ENCODE data around the gene DNAJC13. TPM values are rescaled to one million over a fixed set of nuclear protein-coding genes. Genes with fewer than 3 reads are reported as not detected.
A peak's percentile ranks its signal among the peaks of the same experiment; 100 is the strongest.

The DNAJC13 gene
- total RNA-seq, 1 donor from 2014 or later: 34.2 TPM

DNA sequence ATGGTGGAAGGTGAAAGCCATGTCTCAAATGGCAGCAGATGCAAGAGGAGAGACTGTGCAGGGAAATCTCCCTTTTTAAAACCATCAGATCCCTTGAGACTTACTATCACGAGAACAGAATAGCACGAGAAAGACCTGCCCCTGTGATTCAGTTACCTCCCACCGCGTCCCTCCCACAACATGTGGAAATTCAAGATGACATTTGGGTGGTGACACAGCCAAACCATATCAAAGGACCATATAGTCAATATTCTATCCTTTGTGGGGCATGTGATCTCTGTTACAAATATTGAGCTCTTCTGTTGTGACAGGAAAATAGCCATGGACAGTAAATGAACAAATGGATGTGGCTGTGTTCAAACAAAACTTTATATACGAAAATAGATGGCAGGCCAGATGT, 102.6 kb downstream of the DNAJC13 start:
- TF ChIP-seq, protein P1, sequence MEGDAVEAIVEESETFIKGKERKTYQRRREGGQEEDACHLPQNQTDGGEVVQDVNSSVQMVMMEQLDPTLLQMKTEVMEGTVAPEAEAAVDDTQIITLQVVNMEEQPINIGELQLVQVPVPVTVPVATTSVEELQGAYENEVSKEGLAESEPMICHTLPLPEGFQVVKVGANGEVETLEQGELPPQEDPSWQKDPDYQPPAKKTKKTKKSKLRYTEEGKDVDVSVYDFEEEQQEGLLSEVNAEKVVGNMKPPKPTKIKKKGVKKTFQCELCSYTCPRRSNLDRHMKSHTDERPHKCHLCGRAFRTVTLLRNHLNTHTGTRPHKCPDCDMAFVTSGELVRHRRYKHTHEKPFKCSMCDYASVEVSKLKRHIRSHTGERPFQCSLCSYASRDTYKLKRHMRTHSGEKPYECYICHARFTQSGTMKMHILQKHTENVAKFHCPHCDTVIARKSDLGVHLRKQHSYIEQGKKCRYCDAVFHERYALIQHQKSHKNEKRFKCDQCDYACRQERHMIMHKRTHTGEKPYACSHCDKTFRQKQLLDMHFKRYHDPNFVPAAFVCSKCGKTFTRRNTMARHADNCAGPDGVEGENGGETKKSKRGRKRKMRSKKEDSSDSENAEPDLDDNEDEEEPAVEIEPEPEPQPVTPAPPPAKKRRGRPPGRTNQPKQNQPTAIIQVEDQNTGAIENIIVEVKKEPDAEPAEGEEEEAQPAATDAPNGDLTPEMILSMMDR (IDR thresholded peaks at IDR 0.05; ENCODE audit: insufficient read depth, low read length, severe bottlenecking): no peak
- Histone ChIP-seq H3K27me3 (ENCODE audit: control insufficient read depth, insufficient read depth, low read length) (no peaks in the 10 kb centered on the region), H3K36me3 (ENCODE audit: control insufficient read depth, insufficient read depth, low read length) (peaks cover 9% of the 10 kb centered on the region), H3K4me3 (ENCODE audit: low read depth, low read length) (no peak overlapping the region)
- FAIRE-seq (no peak), DNase-seq (ENCODE audit: low read depth) (no peak)

DNA sequence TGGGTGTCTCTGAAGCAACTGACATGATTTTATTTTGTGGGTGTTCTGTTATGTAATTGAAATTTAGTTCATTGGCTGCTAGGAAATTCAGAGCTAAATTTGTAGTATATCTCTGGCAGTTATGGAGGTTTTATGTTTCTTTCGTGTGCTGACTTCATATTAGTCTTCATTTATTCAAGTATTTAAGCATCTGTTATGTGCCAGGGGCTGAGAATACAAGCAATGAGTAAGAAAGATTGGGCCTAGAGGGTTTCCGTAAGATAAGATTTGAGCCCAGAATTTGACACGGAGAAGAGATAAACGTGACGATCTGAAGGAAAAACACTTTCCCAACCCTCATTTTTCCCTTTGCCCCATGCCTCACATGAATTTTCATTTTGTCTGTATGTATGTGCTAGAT, 104.6 kb downstream of the DNAJC13 start:
- TF ChIP-seq, protein P1 (IDR thresholded peaks at IDR 0.05; ENCODE audit: insufficient read depth, low read length, severe bottlenecking): no peak
- no peak overlapping the region for H3K4me3 ChIP-seq (ENCODE audit: low read depth, low read length)
- H3K27me3 ChIP-seq (ENCODE audit: control insufficient read depth, insufficient read depth, low read length): no peaks in the 10 kb centered on the region
- peaks cover 11% of the 10 kb centered on the region for H3K36me3 ChIP-seq (ENCODE audit: control insufficient read depth, insufficient read depth, low read length)
- DNase-seq (ENCODE audit: low read depth): no peak
- no peak for FAIRE-seq

DNA sequence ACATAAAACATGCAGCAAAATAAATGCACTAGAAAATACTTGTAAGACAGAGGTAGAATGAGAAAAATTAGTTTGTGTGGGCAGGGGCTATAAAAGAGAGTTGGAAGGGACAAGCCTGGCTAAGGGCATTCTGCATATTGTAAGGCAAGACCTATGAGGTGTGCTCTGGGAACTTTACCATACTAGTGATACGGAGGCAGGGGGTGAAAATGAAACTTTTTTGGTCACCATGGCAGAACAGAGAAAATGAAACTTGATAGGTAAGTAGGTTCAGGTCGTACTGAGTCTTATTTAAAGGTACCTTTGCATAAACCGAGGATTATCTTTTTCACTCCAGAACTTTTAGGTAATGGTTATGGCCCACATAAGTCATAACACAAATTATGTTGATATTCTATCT, 105.1 kb downstream of the DNAJC13 start:
- DNase-seq (ENCODE audit: low read depth): no peak
- Histone ChIP-seq H3K4me3 (ENCODE audit: low read depth, low read length) (no peak overlapping the region), H3K27me3 (ENCODE audit: control insufficient read depth, insufficient read depth, low read length) (no peaks in the 10 kb centered on the region), H3K36me3 (ENCODE audit: control insufficient read depth, insufficient read depth, low read length) (peaks cover 10% of the 10 kb centered on the region)
- no peak for FAIRE-seq
- TF ChIP-seq, protein P1 (IDR thresholded peaks at IDR 0.05; ENCODE audit: insufficient read depth, low read length, severe bottlenecking): no peak

DNA sequence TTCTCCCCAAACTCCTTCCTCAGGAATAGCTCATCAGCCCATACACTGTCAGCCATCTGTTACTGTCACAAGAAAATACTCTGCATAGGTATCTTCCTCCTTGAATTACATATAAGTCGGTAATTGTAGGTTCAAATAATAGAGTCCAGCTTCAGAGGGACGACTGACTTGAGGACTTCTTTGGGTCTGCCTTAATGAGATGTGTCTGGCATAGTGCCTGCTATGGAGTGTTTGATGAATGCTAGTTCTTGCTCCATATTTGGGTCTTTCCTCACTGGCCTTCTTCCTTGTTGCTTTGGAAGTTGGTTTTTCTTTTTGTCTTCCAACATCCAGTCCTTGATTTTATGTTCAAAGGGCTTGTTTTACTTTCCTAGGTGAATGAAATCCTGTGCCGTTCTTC, 113.3 kb downstream of the DNAJC13 start:
- Histone ChIP-seq H3K27me3 (ENCODE audit: control insufficient read depth, insufficient read depth, low read length) (no peaks in the 10 kb centered on the region), H3K4me3 (ENCODE audit: low read depth, low read length) (no peak overlapping the region), H3K36me3 (ENCODE audit: control insufficient read depth, insufficient read depth, low read length) (peaks cover 6% of the 10 kb centered on the region)
- TF ChIP-seq, protein P1 (IDR thresholded peaks at IDR 0.05; ENCODE audit: insufficient read depth, low read length, severe bottlenecking): no peak
- no peak for FAIRE-seq
- DNase-seq (ENCODE audit: low read depth): no peak

DNA sequence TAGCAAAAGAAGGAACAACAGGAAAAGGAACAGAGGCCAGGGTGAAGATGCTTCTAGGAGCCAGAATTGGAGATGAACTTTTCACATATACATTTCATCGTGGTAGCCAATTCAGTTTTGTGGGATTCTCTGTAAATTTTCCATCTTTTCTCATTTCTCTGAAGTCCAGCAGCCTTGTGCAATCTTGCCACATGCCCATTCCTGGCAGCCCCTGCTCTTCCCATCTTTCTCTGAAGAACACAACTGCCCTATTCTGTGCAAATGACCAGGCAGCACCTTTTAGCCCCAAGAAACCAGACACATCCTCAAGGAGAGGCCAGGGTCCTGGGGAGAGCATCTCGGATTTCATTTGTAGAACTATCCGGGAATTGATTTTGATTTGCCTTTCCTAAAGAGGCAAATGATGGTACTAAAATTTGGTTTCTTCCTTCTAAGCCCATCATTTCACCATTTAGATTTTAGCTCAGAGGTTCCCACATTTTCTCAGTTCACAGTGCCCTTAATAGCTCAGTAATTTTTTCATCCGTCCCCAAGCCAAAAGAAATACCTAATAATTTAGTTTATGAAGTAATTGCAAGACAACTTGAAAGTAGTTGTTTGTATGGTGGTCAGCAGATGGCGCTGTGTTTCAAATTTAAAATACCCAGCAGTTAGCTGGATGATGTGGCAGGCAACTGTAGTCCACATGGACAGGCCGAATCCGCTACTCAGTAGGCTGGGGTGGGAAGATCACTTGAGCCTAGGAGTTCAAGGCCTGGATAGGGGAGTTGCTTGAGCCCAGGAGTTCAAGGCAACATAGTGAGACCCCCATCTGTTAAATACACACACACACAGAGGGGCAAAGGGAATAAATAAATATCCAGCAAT, 118.5 kb downstream of the DNAJC13 start:
- Histone ChIP-seq H3K27me3 (ENCODE audit: control insufficient read depth, insufficient read depth, low read length) (no peaks in the 10 kb centered on the region), H3K4me3 (ENCODE audit: low read depth, low read length) (no peak overlapping the region), H3K36me3 (ENCODE audit: control insufficient read depth, insufficient read depth, low read length) (peaks cover 10% of the 10 kb centered on the region)
- DNase-seq (ENCODE audit: low read depth): peak; percentile 68
- TF ChIP-seq, protein P1 (IDR thresholded peaks at IDR 0.05; ENCODE audit: insufficient read depth, low read length, severe bottlenecking): peak; percentile 43
- no peak for FAIRE-seq
